ENCODE results near the gene ALK. TPM values are rescaled to one million over a fixed set of nuclear protein-coding genes. Genes with fewer than 3 reads are reported as not detected.

Gene ALK
- total RNA-seq, 1 donor from 2014 or later = not detected

DNA sequence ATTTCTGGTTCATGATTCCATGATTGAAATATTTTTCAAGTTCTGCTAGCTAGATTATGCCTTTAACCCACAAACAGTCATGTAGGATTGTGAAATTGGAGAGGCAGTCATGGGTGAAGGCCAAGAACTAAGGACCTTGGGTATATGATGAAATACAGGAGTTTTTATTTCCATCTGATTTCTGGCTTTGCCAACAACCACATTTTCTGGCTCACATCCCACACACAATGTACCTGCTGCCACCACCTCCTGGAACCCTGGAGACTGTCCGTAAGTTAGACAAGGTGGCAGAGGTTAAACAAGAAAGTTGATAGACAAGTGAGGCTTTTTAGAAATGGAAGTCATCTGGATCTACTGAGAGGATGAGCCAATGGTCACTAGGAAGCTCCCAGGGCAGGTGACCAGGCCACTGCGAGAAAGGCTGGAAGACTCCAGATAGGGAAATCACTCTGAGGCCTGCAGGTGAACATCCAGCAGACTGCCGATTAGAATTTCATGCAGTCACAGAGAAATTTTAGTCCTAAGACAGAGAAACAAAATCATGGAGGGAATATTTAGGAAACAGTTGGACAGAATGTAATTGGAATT lies 402.0 kb downstream of the ALK start:
- DNase-seq (ENCODE audit: low read depth) = peak; percentile 66
- no peaks in the 10 kb centered on the region for H3K27me3 ChIP-seq (ENCODE audit: control insufficient read depth, insufficient read depth, low read length)
- no peak for FAIRE-seq
- H3K4me3 ChIP-seq (ENCODE audit: low read depth, low read length) = no peak overlapping the region
- no peaks in the 10 kb centered on the region for H3K36me3 ChIP-seq (ENCODE audit: control insufficient read depth, insufficient read depth, low read length)
- TF ChIP-seq, protein P1, sequence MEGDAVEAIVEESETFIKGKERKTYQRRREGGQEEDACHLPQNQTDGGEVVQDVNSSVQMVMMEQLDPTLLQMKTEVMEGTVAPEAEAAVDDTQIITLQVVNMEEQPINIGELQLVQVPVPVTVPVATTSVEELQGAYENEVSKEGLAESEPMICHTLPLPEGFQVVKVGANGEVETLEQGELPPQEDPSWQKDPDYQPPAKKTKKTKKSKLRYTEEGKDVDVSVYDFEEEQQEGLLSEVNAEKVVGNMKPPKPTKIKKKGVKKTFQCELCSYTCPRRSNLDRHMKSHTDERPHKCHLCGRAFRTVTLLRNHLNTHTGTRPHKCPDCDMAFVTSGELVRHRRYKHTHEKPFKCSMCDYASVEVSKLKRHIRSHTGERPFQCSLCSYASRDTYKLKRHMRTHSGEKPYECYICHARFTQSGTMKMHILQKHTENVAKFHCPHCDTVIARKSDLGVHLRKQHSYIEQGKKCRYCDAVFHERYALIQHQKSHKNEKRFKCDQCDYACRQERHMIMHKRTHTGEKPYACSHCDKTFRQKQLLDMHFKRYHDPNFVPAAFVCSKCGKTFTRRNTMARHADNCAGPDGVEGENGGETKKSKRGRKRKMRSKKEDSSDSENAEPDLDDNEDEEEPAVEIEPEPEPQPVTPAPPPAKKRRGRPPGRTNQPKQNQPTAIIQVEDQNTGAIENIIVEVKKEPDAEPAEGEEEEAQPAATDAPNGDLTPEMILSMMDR (IDR thresholded peaks at IDR 0.05; ENCODE audit: insufficient read depth, low read length, severe bottlenecking) = no peak

DNA sequence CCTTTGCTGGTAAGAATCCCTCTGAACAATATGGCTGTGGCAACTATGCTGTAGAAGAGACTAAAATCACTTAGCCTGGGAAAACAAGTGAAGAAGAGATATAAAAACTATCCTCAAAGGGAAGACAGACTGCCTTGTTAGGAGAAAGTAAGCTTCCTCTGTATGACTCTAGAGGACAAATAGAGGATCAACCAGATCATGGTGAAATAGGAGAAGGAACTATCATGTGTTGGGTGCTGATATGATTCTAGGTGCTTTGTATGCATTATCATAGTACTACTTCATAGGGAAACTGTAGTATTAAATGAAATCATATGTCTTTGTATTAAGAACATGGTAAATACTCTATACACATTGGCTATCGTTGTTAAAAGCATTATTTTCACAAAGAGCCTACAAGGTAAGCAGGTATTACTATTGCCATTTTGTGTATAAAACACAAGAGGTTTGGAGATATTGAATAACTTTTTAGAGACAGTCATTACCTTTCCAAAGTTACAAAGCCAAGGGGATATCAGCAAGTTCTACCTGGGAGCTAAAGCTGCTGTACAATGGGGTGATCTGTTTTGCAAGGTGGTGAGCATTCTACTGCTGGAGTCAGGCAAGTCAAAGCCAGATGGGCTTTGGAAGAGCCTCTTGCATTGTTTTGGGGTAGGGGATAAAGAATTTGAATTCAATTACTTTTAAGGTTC lies 402.6 kb downstream of the ALK start:
- DNase-seq (ENCODE audit: low read depth) (no peak), FAIRE-seq (no peak)
- H3K4me3 ChIP-seq (ENCODE audit: low read depth, low read length) = no peak overlapping the region
- no peaks in the 10 kb centered on the region for H3K36me3 ChIP-seq (ENCODE audit: control insufficient read depth, insufficient read depth, low read length)
- H3K27me3 ChIP-seq (ENCODE audit: control insufficient read depth, insufficient read depth, low read length) = no peaks in the 10 kb centered on the region
- TF ChIP-seq, protein P1 (IDR thresholded peaks at IDR 0.05; ENCODE audit: insufficient read depth, low read length, severe bottlenecking) = no peak

DNA sequence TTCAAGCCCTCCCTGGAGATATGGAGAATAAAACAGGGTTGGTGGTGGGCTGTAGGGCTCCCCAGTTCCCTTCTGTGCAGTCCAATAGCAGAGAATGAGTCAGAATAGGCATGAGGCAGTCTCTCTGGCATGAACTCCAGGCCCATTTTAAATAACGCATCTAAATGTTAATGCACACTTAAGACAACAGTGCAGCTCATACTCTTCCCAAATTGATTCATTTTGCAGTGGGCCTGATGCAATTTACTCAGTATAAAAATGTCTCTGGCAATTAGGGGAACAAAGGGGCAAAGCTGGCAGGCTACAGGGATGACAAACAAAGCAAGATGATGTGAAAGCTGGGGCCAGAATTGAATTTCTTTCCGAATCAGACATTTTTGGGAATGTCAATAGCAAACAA lies 403.4 kb downstream of the ALK start:
- no peaks in the 10 kb centered on the region for H3K27me3 ChIP-seq (ENCODE audit: control insufficient read depth, insufficient read depth, low read length)
- peak; percentile 15 for DNase-seq (ENCODE audit: low read depth)
- no peak for FAIRE-seq
- no peak overlapping the region for H3K4me3 ChIP-seq (ENCODE audit: low read depth, low read length)
- no peaks in the 10 kb centered on the region for H3K36me3 ChIP-seq (ENCODE audit: control insufficient read depth, insufficient read depth, low read length)
- TF ChIP-seq, protein P1 (IDR thresholded peaks at IDR 0.05; ENCODE audit: insufficient read depth, low read length, severe bottlenecking) = no peak

DNA sequence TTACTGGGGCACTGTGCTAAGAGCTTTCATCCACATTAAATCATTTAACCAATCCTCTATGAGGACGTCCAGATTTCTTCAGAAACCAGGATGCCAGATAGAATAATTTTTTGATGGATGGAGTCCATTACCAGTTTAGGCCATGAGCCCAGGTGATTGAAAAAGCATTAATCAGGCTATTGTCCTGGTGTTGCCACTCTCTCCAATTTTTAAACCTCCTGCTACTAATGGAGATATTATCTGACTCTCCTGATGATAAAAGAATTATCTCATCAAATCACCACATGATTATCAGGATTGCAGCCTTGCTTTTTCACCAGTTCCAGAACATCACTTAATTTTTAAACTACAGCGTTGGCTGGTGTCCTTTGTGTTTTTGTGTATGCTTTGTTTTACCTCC lies 404.0 kb downstream of the ALK start:
- Histone ChIP-seq H3K27me3 (ENCODE audit: control insufficient read depth, insufficient read depth, low read length) (no peaks in the 10 kb centered on the region), H3K36me3 (ENCODE audit: control insufficient read depth, insufficient read depth, low read length) (no peaks in the 10 kb centered on the region), H3K4me3 (ENCODE audit: low read depth, low read length) (no peak overlapping the region)
- no peak for FAIRE-seq
- TF ChIP-seq, protein P1 (IDR thresholded peaks at IDR 0.05; ENCODE audit: insufficient read depth, low read length, severe bottlenecking) = no peak
- no peak for DNase-seq (ENCODE audit: low read depth)

DNA sequence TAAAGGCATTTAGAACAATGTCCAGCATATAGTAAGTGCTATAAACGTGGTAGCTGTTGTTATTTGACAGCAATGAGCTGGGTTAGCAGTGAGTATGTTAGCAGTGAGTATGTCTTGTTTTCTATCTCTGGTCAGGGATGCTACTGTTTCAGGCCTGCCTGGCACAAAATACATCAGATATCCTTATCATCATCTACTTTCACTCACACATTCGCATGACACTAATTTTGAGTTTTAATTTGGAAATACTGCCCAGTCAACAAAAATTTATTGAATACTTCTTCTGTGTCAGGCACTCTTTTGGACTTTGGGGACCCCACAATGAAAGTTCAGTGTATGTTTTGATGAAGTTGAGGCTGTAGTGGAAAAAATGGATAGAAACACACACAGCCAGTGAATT lies 404.6 kb downstream of the ALK start:
- no peaks in the 10 kb centered on the region for H3K27me3 ChIP-seq (ENCODE audit: control insufficient read depth, insufficient read depth, low read length)
- H3K36me3 ChIP-seq (ENCODE audit: control insufficient read depth, insufficient read depth, low read length) = no peaks in the 10 kb centered on the region
- DNase-seq (ENCODE audit: low read depth) = no peak
- TF ChIP-seq, protein P1 (IDR thresholded peaks at IDR 0.05; ENCODE audit: insufficient read depth, low read length, severe bottlenecking) = no peak
- no peak for FAIRE-seq
- H3K4me3 ChIP-seq (ENCODE audit: low read depth, low read length) = no peak overlapping the region
